ENCODE data around the gene ADD2. TPM values are rescaled to one million over a fixed set of nuclear protein-coding genes. Genes with fewer than 3 reads are reported as not detected.

Gene ADD2
- total and polyA plus RNA-seq, 4 donors: 0.08 to 156 (median 0.16) TPM; not detected in 1

GRCh38 chr2:70651014-70651413 is 117.0 kb downstream of the ADD2 start:
- no peak for TF ChIP-seq SP1 (IDR thresholded peaks at IDR 0.05)
- TF ChIP-seq NR2F2 (IDR thresholded peaks at IDR 0.05): no peak
- TF ChIP-seq, protein P1, sequence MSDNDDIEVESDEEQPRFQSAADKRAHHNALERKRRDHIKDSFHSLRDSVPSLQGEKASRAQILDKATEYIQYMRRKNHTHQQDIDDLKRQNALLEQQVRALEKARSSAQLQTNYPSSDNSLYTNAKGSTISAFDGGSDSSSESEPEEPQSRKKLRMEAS (IDR thresholded peaks at IDR 0.05): no peak
- TF ChIP-seq, protein P2, sequence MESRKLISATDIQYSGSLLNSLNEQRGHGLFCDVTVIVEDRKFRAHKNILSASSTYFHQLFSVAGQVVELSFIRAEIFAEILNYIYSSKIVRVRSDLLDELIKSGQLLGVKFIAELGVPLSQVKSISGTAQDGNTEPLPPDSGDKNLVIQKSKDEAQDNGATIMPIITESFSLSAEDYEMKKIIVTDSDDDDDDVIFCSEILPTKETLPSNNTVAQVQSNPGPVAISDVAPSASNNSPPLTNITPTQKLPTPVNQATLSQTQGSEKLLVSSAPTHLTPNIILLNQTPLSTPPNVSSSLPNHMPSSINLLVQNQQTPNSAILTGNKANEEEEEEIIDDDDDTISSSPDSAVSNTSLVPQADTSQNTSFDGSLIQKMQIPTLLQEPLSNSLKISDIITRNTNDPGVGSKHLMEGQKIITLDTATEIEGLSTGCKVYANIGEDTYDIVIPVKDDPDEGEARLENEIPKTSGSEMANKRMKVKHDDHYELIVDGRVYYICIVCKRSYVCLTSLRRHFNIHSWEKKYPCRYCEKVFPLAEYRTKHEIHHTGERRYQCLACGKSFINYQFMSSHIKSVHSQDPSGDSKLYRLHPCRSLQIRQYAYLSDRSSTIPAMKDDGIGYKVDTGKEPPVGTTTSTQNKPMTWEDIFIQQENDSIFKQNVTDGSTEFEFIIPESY (IDR thresholded peaks at IDR 0.05): no peak
- no peak for TF ChIP-seq EGR1 (IDR thresholded peaks at IDR 0.05; ENCODE audit: low read depth in 2 of 2)
- TF ChIP-seq FOXA2 (IDR thresholded peaks at IDR 0.05): no peak
- TF ChIP-seq, protein P3, sequence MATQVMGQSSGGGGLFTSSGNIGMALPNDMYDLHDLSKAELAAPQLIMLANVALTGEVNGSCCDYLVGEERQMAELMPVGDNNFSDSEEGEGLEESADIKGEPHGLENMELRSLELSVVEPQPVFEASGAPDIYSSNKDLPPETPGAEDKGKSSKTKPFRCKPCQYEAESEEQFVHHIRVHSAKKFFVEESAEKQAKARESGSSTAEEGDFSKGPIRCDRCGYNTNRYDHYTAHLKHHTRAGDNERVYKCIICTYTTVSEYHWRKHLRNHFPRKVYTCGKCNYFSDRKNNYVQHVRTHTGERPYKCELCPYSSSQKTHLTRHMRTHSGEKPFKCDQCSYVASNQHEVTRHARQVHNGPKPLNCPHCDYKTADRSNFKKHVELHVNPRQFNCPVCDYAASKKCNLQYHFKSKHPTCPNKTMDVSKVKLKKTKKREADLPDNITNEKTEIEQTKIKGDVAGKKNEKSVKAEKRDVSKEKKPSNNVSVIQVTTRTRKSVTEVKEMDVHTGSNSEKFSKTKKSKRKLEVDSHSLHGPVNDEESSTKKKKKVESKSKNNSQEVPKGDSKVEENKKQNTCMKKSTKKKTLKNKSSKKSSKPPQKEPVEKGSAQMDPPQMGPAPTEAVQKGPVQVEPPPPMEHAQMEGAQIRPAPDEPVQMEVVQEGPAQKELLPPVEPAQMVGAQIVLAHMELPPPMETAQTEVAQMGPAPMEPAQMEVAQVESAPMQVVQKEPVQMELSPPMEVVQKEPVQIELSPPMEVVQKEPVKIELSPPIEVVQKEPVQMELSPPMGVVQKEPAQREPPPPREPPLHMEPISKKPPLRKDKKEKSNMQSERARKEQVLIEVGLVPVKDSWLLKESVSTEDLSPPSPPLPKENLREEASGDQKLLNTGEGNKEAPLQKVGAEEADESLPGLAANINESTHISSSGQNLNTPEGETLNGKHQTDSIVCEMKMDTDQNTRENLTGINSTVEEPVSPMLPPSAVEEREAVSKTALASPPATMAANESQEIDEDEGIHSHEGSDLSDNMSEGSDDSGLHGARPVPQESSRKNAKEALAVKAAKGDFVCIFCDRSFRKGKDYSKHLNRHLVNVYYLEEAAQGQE (IDR thresholded peaks at IDR 0.05): no peak
- TF ChIP-seq ATF3 (IDR thresholded peaks at IDR 0.05): no peak
- TF ChIP-seq, protein P4, sequence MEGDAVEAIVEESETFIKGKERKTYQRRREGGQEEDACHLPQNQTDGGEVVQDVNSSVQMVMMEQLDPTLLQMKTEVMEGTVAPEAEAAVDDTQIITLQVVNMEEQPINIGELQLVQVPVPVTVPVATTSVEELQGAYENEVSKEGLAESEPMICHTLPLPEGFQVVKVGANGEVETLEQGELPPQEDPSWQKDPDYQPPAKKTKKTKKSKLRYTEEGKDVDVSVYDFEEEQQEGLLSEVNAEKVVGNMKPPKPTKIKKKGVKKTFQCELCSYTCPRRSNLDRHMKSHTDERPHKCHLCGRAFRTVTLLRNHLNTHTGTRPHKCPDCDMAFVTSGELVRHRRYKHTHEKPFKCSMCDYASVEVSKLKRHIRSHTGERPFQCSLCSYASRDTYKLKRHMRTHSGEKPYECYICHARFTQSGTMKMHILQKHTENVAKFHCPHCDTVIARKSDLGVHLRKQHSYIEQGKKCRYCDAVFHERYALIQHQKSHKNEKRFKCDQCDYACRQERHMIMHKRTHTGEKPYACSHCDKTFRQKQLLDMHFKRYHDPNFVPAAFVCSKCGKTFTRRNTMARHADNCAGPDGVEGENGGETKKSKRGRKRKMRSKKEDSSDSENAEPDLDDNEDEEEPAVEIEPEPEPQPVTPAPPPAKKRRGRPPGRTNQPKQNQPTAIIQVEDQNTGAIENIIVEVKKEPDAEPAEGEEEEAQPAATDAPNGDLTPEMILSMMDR (IDR thresholded peaks at IDR 0.05; ENCODE audit: low read depth, low read length, missing input control): no peak
- TF ChIP-seq YY1 (IDR thresholded peaks at IDR 0.05): no peak
- TF ChIP-seq GABPA (IDR thresholded peaks at IDR 0.05 in 1 of 2, conservative IDR thresholded peaks at IDR 0.05 in 1 of 2): no peak
- no peak for TF ChIP-seq JUND (IDR thresholded peaks at IDR 0.05)
- no peak for TF ChIP-seq RXRA (IDR thresholded peaks at IDR 0.05)
- Histone ChIP-seq H3K27ac (ENCODE audit: low read depth in 1 of 2, low read length in 2 of 2) (no peak overlapping the region), H3K4me3 (ENCODE audit: low read depth in 1 of 3, low read length in 3 of 3) (no peak overlapping the region), H3K9me3 (ENCODE audit: control insufficient read depth in 4 of 4, low read length in 3 of 4) (no peaks in the 10 kb centered on the region), H3K27me3 (ENCODE audit: control insufficient read depth in 4 of 4, insufficient read depth in 4 of 4, low read length in 3 of 4) (peaks cover 0 to 14% (median 3%) of the 10 kb centered on the region in 4 donors), H3K4me1 (ENCODE audit: control insufficient read depth in 4 of 4, insufficient read depth in 4 of 4, low read length in 3 of 4) (no peaks in the 10 kb centered on the region), H3K36me3 (ENCODE audit: control insufficient read depth in 4 of 4, insufficient read depth in 3 of 4, low read depth in 1 of 4, low read length in 3 of 4) (no peaks in the 10 kb centered on the region), H3K9ac (ENCODE audit: low read depth in 1 of 2, low read length in 2 of 2) (no peak overlapping the region)
- DNase-seq (ENCODE audit: low spot score): no peak

DNA sequence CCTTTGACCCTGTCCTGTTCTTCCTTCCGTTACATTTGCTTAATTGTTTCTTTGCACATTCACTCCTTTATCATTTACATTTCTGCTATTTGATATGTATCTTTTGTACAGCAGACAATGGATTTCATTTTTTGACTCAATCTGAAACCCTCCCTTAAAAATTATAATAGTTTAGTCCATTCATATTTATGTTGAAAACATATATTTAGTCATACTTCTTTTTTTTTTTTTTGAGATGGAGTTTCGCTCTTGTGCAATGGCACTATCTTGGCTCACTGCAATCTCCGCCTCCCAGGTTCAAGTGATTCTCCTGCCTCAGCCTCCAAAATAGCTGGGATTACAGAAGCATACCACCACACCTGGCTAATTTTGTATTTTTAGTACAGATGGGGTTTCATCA is 119.0 kb downstream of the ADD2 start:
- Histone ChIP-seq H3K9ac (ENCODE audit: low read depth in 1 of 2, low read length in 2 of 2) (no peak overlapping the region), H3K4me1 (ENCODE audit: control insufficient read depth in 4 of 4, insufficient read depth in 4 of 4, low read length in 3 of 4) (no peaks in the 10 kb centered on the region), H3K4me3 (ENCODE audit: low read depth in 1 of 3, low read length in 3 of 3) (no peak overlapping the region), H3K9me3 (ENCODE audit: control insufficient read depth in 4 of 4, low read length in 3 of 4) (no peaks in the 10 kb centered on the region), H3K27ac (ENCODE audit: low read depth in 1 of 2, low read length in 2 of 2) (no peak overlapping the region), H3K36me3 (ENCODE audit: control insufficient read depth in 4 of 4, insufficient read depth in 3 of 4, low read depth in 1 of 4, low read length in 3 of 4) (no peaks in the 10 kb centered on the region), H3K27me3 (ENCODE audit: control insufficient read depth in 4 of 4, insufficient read depth in 4 of 4, low read length in 3 of 4) (peaks cover 0 to 7% (median 0%) of the 10 kb centered on the region in 4 donors)
- DNase-seq (ENCODE audit: low spot score): no peak
- 87% methylated on average over 3 of the region's 3 CpGs for WGBS
- TF ChIP-seq GABPA (IDR thresholded peaks at IDR 0.05 in 1 of 2, conservative IDR thresholded peaks at IDR 0.05 in 1 of 2) (no peak), ATF3 (IDR thresholded peaks at IDR 0.05) (no peak), RXRA (IDR thresholded peaks at IDR 0.05) (no peak), YY1 (IDR thresholded peaks at IDR 0.05) (no peak), RAD21 (IDR thresholded peaks at IDR 0.05) (no peak), FOXA2 (IDR thresholded peaks at IDR 0.05) (no peak), TAF1 (conservative IDR thresholded peaks at IDR 0.05) (no peak), HNF4G (IDR thresholded peaks at IDR 0.05) (no peak), HNF4A (conservative IDR thresholded peaks at IDR 0.05) (no peak), SP1 (IDR thresholded peaks at IDR 0.05) (no peak), FOXA1 (IDR thresholded peaks at IDR 0.05) (no peak)
- TF ChIP-seq, protein P2 (IDR thresholded peaks at IDR 0.05): no peak
- TF ChIP-seq, protein P4 (IDR thresholded peaks at IDR 0.05; ENCODE audit: low read depth, low read length, missing input control): no peak

Data from liver (tissue), 9 donors.